ENCODE results near the gene LCORL.

The LCORL gene

GRCh38 chr4:17932041-17932440 is 89.5 kb downstream of the LCORL start:
- H3K27ac ChIP-seq (ENCODE audit: low read depth, low read length), result no peak overlapping the region
- no peak overlapping the region for H3K9ac ChIP-seq (ENCODE audit: low read depth, low read length)
- H3K9me3 ChIP-seq (ENCODE audit: control insufficient read depth, insufficient read depth, low read length), result no peaks in the 10 kb centered on the region; the same call in 1 of the 2 replicates
- no peaks in the 10 kb centered on the region for H3K4me1 ChIP-seq (ENCODE audit: control insufficient read depth, insufficient read depth, low read length)
- no peak overlapping the region for H3K4me3 ChIP-seq (ENCODE audit: low read depth, low read length)
- no peaks in the 10 kb centered on the region for H3K36me3 ChIP-seq (ENCODE audit: control insufficient read depth, insufficient read depth, low read length)
- no peaks in the 10 kb centered on the region for H3K27me3 ChIP-seq (ENCODE audit: control insufficient read depth, insufficient read depth, low read length)

DNA sequence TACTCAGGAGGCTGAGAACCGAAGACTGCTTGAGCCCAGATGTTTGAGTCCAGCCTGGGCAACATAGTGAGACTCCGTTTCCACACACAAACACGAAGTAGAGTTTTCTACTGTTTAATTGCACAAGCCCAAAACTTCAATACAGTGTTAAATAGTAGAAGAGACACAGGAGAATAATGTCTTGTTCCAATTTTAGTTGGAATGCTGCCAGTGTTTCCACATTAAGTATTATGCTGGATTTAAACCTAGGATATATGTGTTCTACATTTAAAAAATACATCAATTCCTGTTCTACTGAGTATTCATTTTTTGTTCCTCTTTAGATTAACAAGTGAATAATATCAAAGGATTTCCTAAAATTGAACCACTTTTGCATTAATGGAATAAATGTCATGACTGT is 91.3 kb downstream of the LCORL start:
- Histone ChIP-seq H3K4me1 (ENCODE audit: control insufficient read depth, insufficient read depth, low read length) (no peaks in the 10 kb centered on the region), H3K4me3 (ENCODE audit: low read depth, low read length) (no peak overlapping the region), H3K27me3 (ENCODE audit: control insufficient read depth, insufficient read depth, low read length) (no peaks in the 10 kb centered on the region), H3K9me3 (ENCODE audit: control insufficient read depth, insufficient read depth, low read length) (no peaks in the 10 kb centered on the region; the same call in 1 of the 2 replicates), H3K9ac (ENCODE audit: low read depth, low read length) (no peak overlapping the region), H3K36me3 (ENCODE audit: control insufficient read depth, insufficient read depth, low read length) (no peaks in the 10 kb centered on the region), H3K27ac (ENCODE audit: low read depth, low read length) (no peak overlapping the region)

- no peaks in the 10 kb centered on the region for H3K4me1 ChIP-seq (ENCODE audit: control insufficient read depth, insufficient read depth, low read length)
- no peak overlapping the region for H3K9ac ChIP-seq (ENCODE audit: low read depth, low read length)
- H3K36me3 ChIP-seq (ENCODE audit: control insufficient read depth, insufficient read depth, low read length), result no peaks in the 10 kb centered on the region; the same call in 1 of the 2 replicates
- H3K27ac ChIP-seq (ENCODE audit: low read depth, low read length), result no peak overlapping the region
- no peaks in the 10 kb centered on the region for H3K9me3 ChIP-seq (ENCODE audit: control insufficient read depth, insufficient read depth, low read length)
- H3K27me3 ChIP-seq (ENCODE audit: control insufficient read depth, insufficient read depth, low read length), result no peaks in the 10 kb centered on the region
- no peak overlapping the region for H3K4me3 ChIP-seq (ENCODE audit: low read depth, low read length)
Observed at GRCh38 chr4:17924189-17924588, 97.4 kb downstream of the LCORL start.

GRCh38 chr4:17921451-17921850 is 100.1 kb downstream of the LCORL start:
- H3K36me3 ChIP-seq (ENCODE audit: control insufficient read depth, insufficient read depth, low read length), result no peaks in the 10 kb centered on the region; the same call in 1 of the 2 replicates
- H3K27ac ChIP-seq (ENCODE audit: low read depth, low read length), result no peak overlapping the region
- H3K9ac ChIP-seq (ENCODE audit: low read depth, low read length), result no peak overlapping the region
- H3K4me3 ChIP-seq (ENCODE audit: low read depth, low read length), result no peak overlapping the region
- H3K27me3 ChIP-seq (ENCODE audit: control insufficient read depth, insufficient read depth, low read length), result no peaks in the 10 kb centered on the region
- H3K9me3 ChIP-seq (ENCODE audit: control insufficient read depth, insufficient read depth, low read length), result no peaks in the 10 kb centered on the region
- no peaks in the 10 kb centered on the region for H3K4me1 ChIP-seq (ENCODE audit: control insufficient read depth, insufficient read depth, low read length)

- Histone ChIP-seq H3K27ac (ENCODE audit: low read depth, low read length) (no peak overlapping the region), H3K9me3 (ENCODE audit: control insufficient read depth, insufficient read depth, low read length) (no peaks in the 10 kb centered on the region), H3K4me3 (ENCODE audit: low read depth, low read length) (no peak overlapping the region), H3K27me3 (ENCODE audit: control insufficient read depth, insufficient read depth, low read length) (no peaks in the 10 kb centered on the region), H3K36me3 (ENCODE audit: control insufficient read depth, insufficient read depth, low read length) (no peaks in the 10 kb centered on the region; the same call in 1 of the 2 replicates), H3K9ac (ENCODE audit: low read depth, low read length) (no peak overlapping the region), H3K4me1 (ENCODE audit: control insufficient read depth, insufficient read depth, low read length) (no peaks in the 10 kb centered on the region)
Observed at GRCh38 chr4:17920681-17921080, 100.9 kb downstream of the LCORL start.

- Histone ChIP-seq H3K9me3 (ENCODE audit: control insufficient read depth, insufficient read depth, low read length) (no peaks in the 10 kb centered on the region), H3K36me3 (ENCODE audit: control insufficient read depth, insufficient read depth, low read length) (no peaks in the 10 kb centered on the region), H3K4me1 (ENCODE audit: control insufficient read depth, insufficient read depth, low read length) (no peaks in the 10 kb centered on the region), H3K4me3 (ENCODE audit: low read depth, low read length) (no peak overlapping the region), H3K27me3 (ENCODE audit: control insufficient read depth, insufficient read depth, low read length) (no peaks in the 10 kb centered on the region), H3K27ac (ENCODE audit: low read depth, low read length) (no peak overlapping the region), H3K9ac (ENCODE audit: low read depth, low read length) (no peak overlapping the region)
Observed at GRCh38 chr4:17915439-17915838, 106.1 kb downstream of the LCORL start.

- Histone ChIP-seq H3K9ac (ENCODE audit: low read depth, low read length) (no peak overlapping the region), H3K27ac (ENCODE audit: low read depth, low read length) (no peak overlapping the region), H3K9me3 (ENCODE audit: control insufficient read depth, insufficient read depth, low read length) (no peaks in the 10 kb centered on the region), H3K4me1 (ENCODE audit: control insufficient read depth, insufficient read depth, low read length) (no peaks in the 10 kb centered on the region), H3K36me3 (ENCODE audit: control insufficient read depth, insufficient read depth, low read length) (no peaks in the 10 kb centered on the region), H3K4me3 (ENCODE audit: low read depth, low read length) (no peak overlapping the region), H3K27me3 (ENCODE audit: control insufficient read depth, insufficient read depth, low read length) (no peaks in the 10 kb centered on the region)
Observed at GRCh38 chr4:17912011-17912410, 109.5 kb downstream of the LCORL start.

GRCh38 chr4:17911608-17912007 is 109.9 kb downstream of the LCORL start:
- Histone ChIP-seq H3K9me3 (ENCODE audit: control insufficient read depth, insufficient read depth, low read length) (no peaks in the 10 kb centered on the region), H3K4me1 (ENCODE audit: control insufficient read depth, insufficient read depth, low read length) (no peaks in the 10 kb centered on the region), H3K36me3 (ENCODE audit: control insufficient read depth, insufficient read depth, low read length) (no peaks in the 10 kb centered on the region), H3K27ac (ENCODE audit: low read depth, low read length) (no peak overlapping the region), H3K27me3 (ENCODE audit: control insufficient read depth, insufficient read depth, low read length) (no peaks in the 10 kb centered on the region), H3K4me3 (ENCODE audit: low read depth, low read length) (no peak overlapping the region), H3K9ac (ENCODE audit: low read depth, low read length) (no peak overlapping the region)

DNA sequence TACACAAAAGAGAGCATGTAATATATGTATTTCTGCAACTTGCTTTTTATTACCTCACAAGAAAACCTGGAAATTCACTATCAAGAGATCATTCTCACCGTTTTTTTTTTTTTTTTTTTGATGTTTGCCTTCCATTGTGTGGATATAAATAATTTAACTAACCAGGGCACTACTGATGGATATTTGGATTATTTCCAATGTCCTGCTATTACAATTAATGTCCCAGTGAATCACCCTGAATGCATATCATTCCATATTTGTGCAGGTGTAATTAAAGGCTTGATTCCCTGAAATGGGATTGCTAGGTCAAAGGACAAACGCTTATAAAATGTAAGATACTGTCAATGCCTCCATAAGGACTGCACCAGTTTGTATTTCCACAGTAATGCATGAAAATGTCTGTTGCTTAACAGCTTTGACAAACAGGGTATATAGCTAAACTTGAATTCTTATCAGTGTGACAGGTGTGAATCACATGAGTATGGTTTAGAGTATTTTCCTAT is 123.0 kb downstream of the LCORL start:
- H3K27me3 ChIP-seq (ENCODE audit: control insufficient read depth, insufficient read depth, low read length), result no peaks in the 10 kb centered on the region
- H3K36me3 ChIP-seq (ENCODE audit: control insufficient read depth, insufficient read depth, low read length), result no peaks in the 10 kb centered on the region
- no peaks in the 10 kb centered on the region for H3K9me3 ChIP-seq (ENCODE audit: control insufficient read depth, insufficient read depth, low read length)
- H3K4me3 ChIP-seq (ENCODE audit: low read depth, low read length), result no peak overlapping the region
- H3K27ac ChIP-seq (ENCODE audit: low read depth, low read length), result no peak overlapping the region
- no peaks in the 10 kb centered on the region; the same call in 1 of the 2 replicates for H3K4me1 ChIP-seq (ENCODE audit: control insufficient read depth, insufficient read depth, low read length)
- no peak overlapping the region for H3K9ac ChIP-seq (ENCODE audit: low read depth, low read length)

- no peak overlapping the region for H3K9ac ChIP-seq (ENCODE audit: low read depth, low read length)
- no peaks in the 10 kb centered on the region for H3K27me3 ChIP-seq (ENCODE audit: control insufficient read depth, insufficient read depth, low read length)
- H3K9me3 ChIP-seq (ENCODE audit: control insufficient read depth, insufficient read depth, low read length), result no peaks in the 10 kb centered on the region
- no peaks in the 10 kb centered on the region for H3K4me1 ChIP-seq (ENCODE audit: control insufficient read depth, insufficient read depth, low read length)
- no peaks in the 10 kb centered on the region for H3K36me3 ChIP-seq (ENCODE audit: control insufficient read depth, insufficient read depth, low read length)
- no peak overlapping the region for H3K27ac ChIP-seq (ENCODE audit: low read depth, low read length)
- no peak overlapping the region for H3K4me3 ChIP-seq (ENCODE audit: low read depth, low read length)
Observed at GRCh38 chr4:17895481-17895880, 126.1 kb downstream of the LCORL start.

GRCh38 chr4:17894421-17894820 is 127.1 kb downstream of the LCORL start:
- Histone ChIP-seq H3K27ac (ENCODE audit: low read depth, low read length) (no peak overlapping the region), H3K36me3 (ENCODE audit: control insufficient read depth, insufficient read depth, low read length) (no peaks in the 10 kb centered on the region)

DNA sequence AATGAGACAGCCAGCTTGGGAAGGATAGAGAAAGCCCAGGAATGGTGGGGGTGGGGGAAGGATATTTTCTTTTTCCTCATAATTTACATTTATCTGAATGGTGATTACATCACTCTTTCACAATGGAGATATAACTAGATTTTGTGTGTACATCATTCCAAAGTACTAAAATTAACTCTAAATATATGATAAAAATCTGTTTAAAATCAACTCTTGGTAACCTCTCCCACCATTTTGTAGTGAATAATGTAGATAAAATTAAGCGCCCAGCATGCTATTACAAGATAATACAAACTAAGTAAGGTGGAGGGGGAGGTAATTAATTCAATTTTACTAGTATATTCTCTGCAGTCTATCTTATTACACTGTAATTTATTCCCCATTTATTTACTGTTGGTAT is 131.9 kb downstream of the LCORL start:
- Histone ChIP-seq H3K4me3 (ENCODE audit: low read depth, low read length) (no peak overlapping the region), H3K4me1 (ENCODE audit: control insufficient read depth, insufficient read depth, low read length) (peaks cover 16% of the 10 kb centered on the region), H3K27me3 (ENCODE audit: control insufficient read depth, insufficient read depth, low read length) (no peaks in the 10 kb centered on the region), H3K27ac (ENCODE audit: low read depth, low read length) (no peak overlapping the region), H3K36me3 (ENCODE audit: control insufficient read depth, insufficient read depth, low read length) (no peaks in the 10 kb centered on the region), H3K9ac (ENCODE audit: low read depth, low read length) (no peak overlapping the region), H3K9me3 (ENCODE audit: control insufficient read depth, insufficient read depth, low read length) (no peaks in the 10 kb centered on the region)

More at GRCh38 chr4:17894421-17894820, 127.1 kb downstream of the LCORL start:
- Histone ChIP-seq H3K9ac (ENCODE audit: low read depth, low read length) (no peak overlapping the region), H3K9me3 (ENCODE audit: control insufficient read depth, insufficient read depth, low read length) (no peaks in the 10 kb centered on the region), H3K27me3 (ENCODE audit: control insufficient read depth, insufficient read depth, low read length) (no peaks in the 10 kb centered on the region), H3K4me1 (ENCODE audit: control insufficient read depth, insufficient read depth, low read length) (peaks cover 9% of the 10 kb centered on the region), H3K4me3 (ENCODE audit: low read depth, low read length) (no peak overlapping the region)
